Measurements from ENCODE around the gene KAZN.

Gene KAZN

GRCh38 chr1:14897997-14898645, 299.6 kb downstream of the KAZN start:
- no peak for FAIRE-seq

- FAIRE-seq = no peak
These were observed 301.2 kb downstream of the KAZN start for GRCh38 chr1:14899686-14900085.

- no peak for FAIRE-seq
These were observed 303.0 kb downstream of the KAZN start for GRCh38 chr1:14901371-14901954.

GRCh38 chr1:14903922-14904321, 305.4 kb downstream of the KAZN start:
- FAIRE-seq = no peak

- no peak for FAIRE-seq
These were observed 308.2 kb downstream of the KAZN start for GRCh38 chr1:14906665-14907064.

GRCh38 chr1:14907416-14907815, 308.9 kb downstream of the KAZN start:
- FAIRE-seq = no peak

GRCh38 chr1:14909273-14909672, 310.8 kb downstream of the KAZN start:
- no peak for FAIRE-seq

- FAIRE-seq = no peak
These were observed 311.5 kb downstream of the KAZN start for GRCh38 chr1:14909920-14910460.

- FAIRE-seq = no peak
These were observed 312.7 kb downstream of the KAZN start for GRCh38 chr1:14910984-14911721.

- FAIRE-seq = no peak
These were observed 314.5 kb downstream of the KAZN start for GRCh38 chr1:14912839-14913481.

- FAIRE-seq = no peak
These were observed 315.1 kb downstream of the KAZN start for GRCh38 chr1:14913482-14914177.

- no peak for FAIRE-seq
These were observed 316.0 kb downstream of the KAZN start for GRCh38 chr1:14914351-14914988.

- FAIRE-seq = no peak
These were observed 317.0 kb downstream of the KAZN start for GRCh38 chr1:14915356-14916054.

- no peak for FAIRE-seq
These were observed 320.8 kb downstream of the KAZN start for GRCh38 chr1:14919289-14919688.

- no peak for FAIRE-seq
These were observed 321.3 kb downstream of the KAZN start for GRCh38 chr1:14919751-14920150.

- FAIRE-seq = no peak
These were observed 322.6 kb downstream of the KAZN start for GRCh38 chr1:14921057-14921456.

- FAIRE-seq = no peak
These were observed 324.6 kb downstream of the KAZN start for GRCh38 chr1:14922942-14923726.

- FAIRE-seq = no peak
These were observed 325.4 kb downstream of the KAZN start for GRCh38 chr1:14923727-14924452.

GRCh38 chr1:14924455-14925331, 326.2 kb downstream of the KAZN start:
- FAIRE-seq = no peak
